ENCODE results near the gene MOGAT2. TPM values are rescaled to one million over a fixed set of nuclear protein-coding genes. Genes with fewer than 3 reads are reported as not detected.

The MOGAT2 gene
- total RNA-seq, 1 experiment from 2014 or later: 0.12 TPM

DNA sequence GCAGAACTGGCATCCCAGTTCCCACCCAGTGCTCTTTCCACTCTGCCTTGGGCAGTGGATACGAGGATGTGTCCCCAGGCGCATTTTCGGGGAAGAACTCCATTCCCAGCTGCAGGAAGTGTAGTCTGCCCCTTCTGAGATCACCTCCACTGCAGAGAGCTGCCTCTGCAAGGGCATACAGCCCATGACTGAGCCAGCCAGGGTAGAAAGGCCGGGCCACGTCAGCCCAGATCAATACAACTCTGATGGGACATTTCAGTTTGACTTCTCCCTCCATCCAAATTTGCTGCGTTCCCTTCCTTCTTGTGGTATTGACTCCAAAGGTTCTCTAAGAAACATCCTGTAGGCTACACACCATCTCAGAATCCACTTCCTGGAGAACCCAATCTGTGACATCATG, 19.7 kb downstream of the MOGAT2 start:
- H3K9ac ChIP-seq (ENCODE audit: low read length): no peak overlapping the region
- no peaks in the 10 kb centered on the region for H3K4me1 ChIP-seq (ENCODE audit: control insufficient read depth in 1 of 2, insufficient read depth in 2 of 2, low read length in 2 of 2)
- H3K79me2 ChIP-seq (ENCODE audit: insufficient read depth, low read length): no peaks in the 10 kb centered on the region
- no peaks in the 10 kb centered on the region for H4K20me1 ChIP-seq (ENCODE audit: insufficient read depth)
- no peaks in the 10 kb centered on the region; the same call in 1 of the 2 replicates for H3K27me3 ChIP-seq (ENCODE audit: insufficient read depth, low read length)
- no peak overlapping the region for H2AFZ ChIP-seq (ENCODE audit: low read depth, low read length, poor library complexity, severe bottlenecking)
- no peak overlapping the region for H3K4me2 ChIP-seq (ENCODE audit: low read length)
- TF ChIP-seq EGR1 (IDR thresholded peaks at IDR 0.05; ENCODE audit: low read depth) (no peak), SP1 (IDR thresholded peaks at IDR 0.05; ENCODE audit: low read depth) (no peak), ZNF274 (IDR thresholded peaks at IDR 0.05; ENCODE audit: low read depth, low read length) (no peak), RAD21 (IDR thresholded peaks at IDR 0.05; ENCODE audit: low read depth) (no peak), SIN3A (IDR thresholded peaks at IDR 0.05; ENCODE audit: low read depth) (no peak), TCF7L2 (IDR thresholded peaks at IDR 0.05; ENCODE audit: borderline replicate concordance, extremely low read depth, insufficient read depth, insufficient read length) (no peak), POLR2AphosphoS5 (IDR thresholded peaks at IDR 0.05; ENCODE audit: low read depth, low read length) (no peak), EZH2 (IDR thresholded peaks at IDR 0.05) (no peak), CBX3 (IDR thresholded peaks at IDR 0.05; ENCODE audit: low read depth) (no peak), YY1 (IDR thresholded peaks at IDR 0.05; ENCODE audit: extremely low read depth, insufficient replicate concordance, low read depth, low read length) (no peak)
- TF ChIP-seq, protein P1, sequence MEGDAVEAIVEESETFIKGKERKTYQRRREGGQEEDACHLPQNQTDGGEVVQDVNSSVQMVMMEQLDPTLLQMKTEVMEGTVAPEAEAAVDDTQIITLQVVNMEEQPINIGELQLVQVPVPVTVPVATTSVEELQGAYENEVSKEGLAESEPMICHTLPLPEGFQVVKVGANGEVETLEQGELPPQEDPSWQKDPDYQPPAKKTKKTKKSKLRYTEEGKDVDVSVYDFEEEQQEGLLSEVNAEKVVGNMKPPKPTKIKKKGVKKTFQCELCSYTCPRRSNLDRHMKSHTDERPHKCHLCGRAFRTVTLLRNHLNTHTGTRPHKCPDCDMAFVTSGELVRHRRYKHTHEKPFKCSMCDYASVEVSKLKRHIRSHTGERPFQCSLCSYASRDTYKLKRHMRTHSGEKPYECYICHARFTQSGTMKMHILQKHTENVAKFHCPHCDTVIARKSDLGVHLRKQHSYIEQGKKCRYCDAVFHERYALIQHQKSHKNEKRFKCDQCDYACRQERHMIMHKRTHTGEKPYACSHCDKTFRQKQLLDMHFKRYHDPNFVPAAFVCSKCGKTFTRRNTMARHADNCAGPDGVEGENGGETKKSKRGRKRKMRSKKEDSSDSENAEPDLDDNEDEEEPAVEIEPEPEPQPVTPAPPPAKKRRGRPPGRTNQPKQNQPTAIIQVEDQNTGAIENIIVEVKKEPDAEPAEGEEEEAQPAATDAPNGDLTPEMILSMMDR (IDR thresholded peaks at IDR 0.05 in 2 of 3, conservative IDR thresholded peaks at IDR 0.05 in 1 of 3; ENCODE audit: borderline replicate concordance in 1 of 3, insufficient read depth in 1 of 3, low read depth in 2 of 3, low read length in 2 of 3): no peak
- TF ChIP-seq, protein P2, sequence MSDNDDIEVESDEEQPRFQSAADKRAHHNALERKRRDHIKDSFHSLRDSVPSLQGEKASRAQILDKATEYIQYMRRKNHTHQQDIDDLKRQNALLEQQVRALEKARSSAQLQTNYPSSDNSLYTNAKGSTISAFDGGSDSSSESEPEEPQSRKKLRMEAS (IDR thresholded peaks at IDR 0.05): no peak
- intact Hi-C loops (cut with micrococcal nuclease): no loop called here
- no peaks in the 10 kb centered on the region for H3K9me2 ChIP-seq (ENCODE audit: insufficient read depth)
- H3K36me3 ChIP-seq (ENCODE audit: control insufficient read depth in 1 of 2, insufficient read depth in 2 of 2, low read length in 2 of 2): no peaks in the 10 kb centered on the region
- POLR2A ChIA-PET: no interaction called here
- CTCF ChIA-PET: no interaction called here
- ATAC-seq (no peak), DNase-seq (ENCODE audit: low read depth, low spot score) (no peak)
- H3K27ac ChIP-seq (ENCODE audit: low read depth, low read length): no peak overlapping the region
- H3K9me3 ChIP-seq (ENCODE audit: control insufficient read depth in 1 of 2, insufficient read depth in 1 of 2, low read depth in 1 of 2, low read length in 2 of 2): no peaks in the 10 kb centered on the region
- H3K4me3 ChIP-seq (replicated peaks in 1 of 2; ENCODE audit: low read depth in 1 of 2, low read length in 2 of 2): no peak overlapping the region
- BruUV-seq (replicated peaks): no TSS peak
- RAD21 ChIA-PET (ENCODE audit: low non-redundant PET in 1 of 2, low total read pairs in 2 of 2, uncharacterized antibody in 2 of 2, unreplicated experiment in 2 of 2): no interaction called here
